Loucy (cell line): ENCODE data around the gene FDXACB1.

Source experiments
- CTCF ChIP-seq: fragments of 200-600 bp; sonication (generic); conservative IDR thresholded peaks from 2 replicates; pipeline ENCODE4 v1.5.1; 2014; ENCODE audit warnings: mild to moderate bottlenecking, antibody characterized with exemption, low read length
- EZH2phosphoT487 ChIP-seq: fragments of 200-600 bp; IDR thresholded peaks from 2 replicates; pipeline ENCODE4 v1.6.1; 2018; ENCODE audit warnings: antibody characterized with exemption, mild to moderate bottlenecking, moderate library complexity, borderline replicate concordance

GRCh38 chr11:111845276-111846028 is 33.5 kb downstream of the FDXACB1 start:
- TF ChIP-seq CTCF (no peak), EZH2phosphoT487 (no peak)
